GM13977 (cell line): ENCODE results near the gene STK16.

ENCODE experiments used
- DNase-seq: peaks from one replicate; pipeline ENCODE4 v3.0.0; 2012; ENCODE audit warnings: low spot score
- CTCF ChIP-seq: IDR thresholded peaks from 2 replicates; pipeline ENCODE4 v1.5.1; 2012; ENCODE audit warnings: mild to moderate bottlenecking, control low read depth; ENCODE audit not compliant: insufficient read depth; ENCODE audit errors: extremely low read depth, missing control alignments
- in situ Hi-C: fragments of 300-500 bp; cut with MboI; formaldehyde crosslinking; loops from one replicate; pipeline ENCODE4 v1.12.0; 2022; ENCODE audit warnings: low sequenced_read_pairs, low pct_unique_long_range_greater_than_20kb, mixed read lengths, inconsistent platforms; ENCODE audit not compliant: unreplicated experiment

STK16 gene

DNA sequence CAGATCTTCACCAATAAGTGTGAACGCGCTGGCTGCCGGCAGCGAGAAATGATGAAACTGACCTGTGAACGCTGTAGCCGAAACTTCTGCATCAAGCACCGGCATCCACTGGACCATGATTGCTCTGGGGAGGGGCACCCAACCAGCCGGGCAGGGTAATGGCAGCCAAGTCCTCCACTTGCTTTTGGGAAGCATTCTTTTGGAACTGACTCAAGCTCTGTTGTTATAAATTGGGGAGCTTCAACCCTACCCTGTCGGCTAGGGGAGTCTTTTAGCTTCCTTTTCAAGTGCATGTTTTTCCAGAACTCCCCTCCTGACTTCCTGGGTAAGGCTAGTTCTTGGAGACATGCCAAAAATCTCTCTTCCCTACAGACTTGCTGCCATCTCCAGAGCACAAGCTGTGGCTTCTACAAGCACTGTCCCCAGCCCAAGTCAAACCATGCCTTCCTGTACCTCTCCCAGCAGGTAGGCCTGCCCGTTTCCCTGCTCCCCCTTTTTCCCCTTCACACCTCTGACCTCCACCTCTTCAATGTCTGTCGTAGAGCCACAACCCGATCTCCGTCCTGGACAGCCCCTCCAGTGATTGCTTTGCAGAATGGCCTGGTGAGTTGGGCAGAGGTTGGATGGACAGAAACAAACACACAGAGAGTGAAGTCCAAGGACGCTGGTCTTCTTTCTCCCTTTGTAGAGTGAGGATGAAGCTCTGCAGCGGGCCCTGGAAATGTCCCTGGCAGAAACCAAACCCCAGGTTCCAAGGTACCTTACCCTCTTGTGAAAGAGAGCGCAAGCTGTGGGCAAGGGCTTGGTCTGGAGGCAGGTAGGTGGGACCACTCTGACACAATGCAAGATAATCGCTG is 37.2 kb upstream of the STK16 start:
- in situ Hi-C loops = loop anchor here (5.0 kb wide), 1 partner anchor 36 kb away; the partner anchor contains the start of gene SLC23A3
- no peak for DNase-seq
- TF ChIP-seq CTCF = no peak

- DNase-seq = no peak
- in situ Hi-C loops = loop anchor here (5.0 kb wide), 1 partner anchor 37 kb away; the partner anchor contains the start of gene SLC23A3
These were observed 35.8 kb upstream of the STK16 start for GRCh38 chr2:219209236-219210195.

GRCh38 chr2:219210196-219210885 is 34.9 kb upstream of the STK16 start:
- no peak for DNase-seq
- TF ChIP-seq CTCF = no peak
- in situ Hi-C loops = no loop called here

More at GRCh38 chr2:219209236-219210195, 35.8 kb upstream of the STK16 start:
- no peak for TF ChIP-seq CTCF

- DNase-seq = no peak
- TF ChIP-seq CTCF = no peak
- in situ Hi-C loops = no loop called here
These were observed 34.4 kb upstream of the STK16 start for GRCh38 chr2:219210886-219211362.

GRCh38 chr2:219213026-219213415 is 32.3 kb upstream of the STK16 start:
- DNase-seq = no peak
- no peak for TF ChIP-seq CTCF
- in situ Hi-C loops = no loop called here
